ENCODE results near the gene ZNF320.
A peak's percentile ranks its signal among the peaks of the same experiment; 100 is the strongest.
"Not testable (repeated sequence)": the region's sequence is repeated elsewhere in the genome, so short reads cannot be mapped to it uniquely, and the experiment has no call there.

Gene ZNF320

GRCh38 chr19:52922841-52923777, 25.7 kb upstream of the ZNF320 start, which contains the start of gene ZNF888:
Gene ZNF888, minus strand, starts transcription at chr19:52923428. Its CDS starts 5,555 bp downstream, at chr19:52917873.
- DNase-seq (ENCODE audit: low read depth in 2 of 2), result peak; percentile 68 to 76

DNA sequence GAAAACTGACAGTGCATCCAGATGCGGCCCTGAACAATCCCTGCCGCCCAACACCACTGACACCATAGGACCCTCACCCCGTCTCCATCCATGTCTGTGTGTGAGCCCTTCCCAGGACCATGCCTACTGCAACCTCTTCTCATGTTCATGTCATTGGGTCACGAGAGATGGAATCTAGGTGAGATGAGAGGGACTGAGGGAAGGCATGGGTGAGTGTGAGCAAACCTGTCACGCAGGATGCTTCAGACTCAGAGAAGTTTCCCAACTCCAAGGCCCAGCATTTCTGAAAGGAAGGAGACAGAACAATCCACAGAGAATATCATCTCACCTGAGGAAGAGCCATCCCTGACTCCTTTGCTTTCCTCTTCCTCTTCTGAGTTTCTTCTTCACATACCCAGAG, 20.1 kb upstream of the ZNF320 start:
- no peak for DNase-seq (ENCODE audit: low read depth in 2 of 2)

DNA sequence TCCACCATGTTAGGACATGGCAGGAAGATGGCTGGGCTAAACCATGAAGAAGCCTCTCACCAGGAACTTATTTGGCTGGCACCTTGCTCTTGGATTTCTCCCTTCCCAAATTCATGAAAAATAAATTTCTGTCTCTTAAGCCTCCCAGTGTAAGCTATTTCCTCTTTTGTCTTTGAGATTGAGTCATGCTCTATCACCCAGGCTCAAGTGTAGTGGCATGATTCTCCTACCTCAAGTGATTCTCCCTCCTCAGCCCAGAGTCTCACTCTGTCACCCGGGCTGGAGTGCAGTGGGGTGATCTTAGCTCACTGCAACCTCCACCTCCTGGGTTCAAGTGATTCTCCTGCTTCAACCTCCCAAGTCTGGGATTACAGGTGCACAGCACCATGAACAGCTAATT, 13.2 kb upstream of the ZNF320 start:
- DNase-seq (ENCODE audit: low read depth in 2 of 2), result no peak

GRCh38 chr19:52904052-52904780, 6.8 kb upstream of the ZNF320 start:
- DNase-seq (ENCODE audit: low read depth in 2 of 2), result not testable (repeated sequence)

- DNase-seq (ENCODE audit: low read depth in 2 of 2), result no peak
Observed at GRCh38 chr19:52901842-52902241, 4.4 kb upstream of the ZNF320 start.

DNA sequence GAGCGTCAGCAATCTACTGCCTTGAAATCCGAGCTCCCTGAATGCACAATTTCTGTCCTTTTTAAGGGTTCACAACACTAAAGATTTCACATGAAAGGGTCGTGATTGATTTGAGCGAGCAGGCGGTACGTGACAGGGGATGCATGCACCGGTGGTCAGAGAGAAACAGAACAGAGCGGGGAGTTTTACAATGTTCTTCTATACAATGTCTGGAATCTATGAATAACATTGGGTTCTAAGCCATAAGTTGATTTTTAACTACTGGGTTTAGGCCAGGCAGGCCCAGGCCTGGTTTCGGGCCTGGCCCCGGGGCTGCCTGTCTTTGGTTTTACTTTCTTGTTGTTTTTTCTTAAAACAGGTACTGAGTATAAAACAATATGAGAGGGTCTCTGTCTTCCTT, 1.2 kb upstream of the ZNF320 start:
- DNase-seq (ENCODE audit: low read depth in 2 of 2), result not testable (repeated sequence)

DNA sequence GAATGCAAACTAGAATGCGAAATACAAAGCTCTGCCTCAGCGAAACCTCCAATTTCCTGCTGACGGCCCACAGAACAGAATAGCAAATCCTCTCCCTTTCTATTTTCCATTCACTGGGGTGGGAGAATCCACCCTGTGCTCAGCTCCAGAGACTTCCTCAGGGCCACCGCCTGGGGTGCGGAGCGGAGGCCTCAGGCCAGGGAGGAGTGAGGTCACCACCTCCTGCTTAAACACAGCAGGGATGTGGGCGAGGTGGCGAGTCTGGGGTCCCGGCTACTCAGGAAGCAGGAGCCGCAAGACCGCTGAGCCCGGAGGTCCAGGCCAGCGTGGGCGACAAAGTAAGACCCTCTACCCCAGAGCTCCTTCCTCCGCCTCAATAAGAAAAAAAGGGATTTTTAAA, 666 bp upstream of the ZNF320 start:
- DNase-seq (ENCODE audit: low read depth in 2 of 2), result no peak

DNA sequence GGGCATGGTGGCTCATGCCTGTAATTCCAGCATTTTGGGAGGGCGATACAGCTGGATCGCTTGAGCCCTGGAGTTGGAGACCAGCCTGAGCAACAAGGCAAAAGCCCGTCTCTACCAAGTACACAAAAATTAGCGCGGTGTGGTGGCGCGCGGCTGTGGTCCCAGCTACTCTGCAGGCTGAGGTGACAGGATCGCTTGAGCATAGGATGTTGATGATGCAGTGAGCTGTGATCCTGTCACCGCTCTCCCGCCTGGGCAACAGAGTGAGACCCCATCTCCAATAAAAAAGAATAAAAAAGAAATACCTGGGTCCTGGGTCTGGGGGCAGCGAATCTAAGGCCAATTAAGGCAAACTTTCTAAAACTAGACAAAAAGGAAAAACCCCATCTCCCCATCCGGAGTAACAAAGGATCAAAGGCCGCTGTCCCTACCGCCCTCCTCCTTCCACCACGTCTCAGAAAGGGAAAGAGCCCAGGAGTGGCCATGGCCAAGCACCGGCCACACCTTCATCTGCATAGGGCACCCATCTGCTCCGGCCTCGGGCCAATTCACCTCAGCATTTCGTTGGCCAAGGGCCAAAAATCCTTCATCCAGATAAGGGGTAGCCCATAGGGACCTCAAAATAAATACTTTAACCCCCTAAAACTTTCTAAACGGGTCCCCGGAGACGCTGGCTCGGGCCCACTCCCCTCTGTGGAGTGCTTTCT, 851 bp downstream of the ZNF320 start:
- DNase-seq (ENCODE audit: low read depth in 2 of 2), result no peak

- DNase-seq (ENCODE audit: low read depth in 2 of 2), result no peak
Observed at GRCh38 chr19:52891336-52891735, 6.1 kb downstream of the ZNF320 start.

GRCh38 chr19:52889931-52890330, 7.5 kb downstream of the ZNF320 start:
- no peak for DNase-seq (ENCODE audit: low read depth in 2 of 2)

- no peak for DNase-seq (ENCODE audit: low read depth in 2 of 2)
Observed at GRCh38 chr19:52889076-52889475, 8.4 kb downstream of the ZNF320 start.

- no peak for DNase-seq (ENCODE audit: low read depth in 2 of 2)
Observed at GRCh38 chr19:52880895-52881389, 16.5 kb downstream of the ZNF320 start.

- not testable (repeated sequence) for DNase-seq (ENCODE audit: low read depth in 2 of 2)
Observed at GRCh38 chr19:52872996-52873395, 24.4 kb downstream of the ZNF320 start.

- DNase-seq (ENCODE audit: low read depth in 2 of 2), result no peak
Observed at GRCh38 chr19:52871466-52871865, 26.0 kb downstream of the ZNF320 start.

- DNase-seq (ENCODE audit: low read depth in 2 of 2), result not testable (repeated sequence)
Observed at GRCh38 chr19:52868031-52868430, 29.4 kb downstream of the ZNF320 start.

GRCh38 chr19:52857378-52858191, 39.9 kb downstream of the ZNF320 start, which contains the start of gene ZNF468:
Gene ZNF468, minus strand, starts transcription at chr19:52857619. Its CDS starts 3,347 bp downstream, at chr19:52854272.
- DNase-seq (ENCODE audit: low read depth in 2 of 2), result peak; percentile 43 to 67

DNA sequence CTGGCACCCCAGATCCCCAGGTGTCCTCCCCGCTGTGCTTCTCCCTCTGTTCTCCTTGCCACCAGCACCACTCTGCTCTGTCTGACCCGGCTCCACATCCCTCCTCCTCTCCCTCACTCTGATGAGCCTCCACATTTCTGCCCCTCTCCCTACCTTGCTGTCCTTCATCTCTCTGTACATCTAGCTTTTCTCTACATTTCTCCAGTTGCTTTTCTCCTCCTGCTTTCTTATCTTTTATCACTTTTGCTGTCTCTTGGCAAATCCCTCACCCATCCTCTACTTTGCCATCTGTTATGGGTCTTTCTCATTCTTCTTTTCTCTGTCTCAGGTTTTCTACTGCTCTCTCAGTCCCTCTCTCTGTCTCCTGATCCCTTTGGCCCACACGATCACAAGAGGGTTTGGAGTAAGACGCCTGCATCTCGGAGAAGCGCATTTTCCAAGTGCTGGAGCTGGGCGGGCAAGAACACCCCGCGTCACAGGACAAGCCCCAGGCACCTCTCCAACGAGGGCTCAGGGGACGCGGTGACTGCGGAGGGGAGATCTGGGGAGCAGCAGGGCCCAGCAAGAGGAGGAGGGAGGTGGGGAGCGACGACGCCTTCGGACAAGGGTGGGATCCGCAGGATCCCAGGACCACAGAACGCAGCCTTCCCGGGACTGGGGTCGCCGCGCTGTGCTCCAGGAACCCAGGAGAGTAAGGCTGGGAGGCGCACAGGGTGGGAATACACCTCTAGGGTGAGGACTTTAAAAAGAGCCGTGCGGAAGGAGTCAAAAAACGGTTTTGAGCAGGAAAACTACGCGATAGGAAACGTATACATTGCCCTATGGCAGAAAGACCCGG, 40.7 kb downstream of the ZNF320 start:
- DNase-seq (ENCODE audit: low read depth in 2 of 2), result not testable (repeated sequence)

Measured in stimulated activated CD8-positive, alpha-beta memory T cell treated with anti-CD3 and anti-CD28 coated beads, Interleukin-7, amount 100 ng/mL, for 4 hours (primary cell).